Common myeloid progenitor, CD34-positive (primary cell): ENCODE data around the gene ITGA7.

Experiments
- CTCF ChIA-PET: fragments of 350-600 bp; sonication (Branson Sonifier 250); formaldehyde crosslinking; loops from one replicate; lab custom pipeline; 2021; ENCODE audit warnings: antibody characterized with exemption; lab: Charles Lee
- POLR2A ChIA-PET: fragments of 350-600 bp; sonication (Branson Sonifier 250); formaldehyde crosslinking; loops from one replicate; lab custom pipeline; 2021; ENCODE audit warnings: antibody characterized with exemption; lab: Charles Lee
- DNase-seq, 3 donors: peaks; one replicate each; pipeline versions ENCODE4 v3.0.0 to v3.0.0-alpha.2; 2013
- H3K27ac ChIP-seq, 2 experiments: 1 replicate in 1 of 2; 2 replicates in 1 of 2; pipeline ENCODE4 v1.7.0; 2013; ENCODE audit warnings: inconsistent platforms in 2 of 2, low read length in 2 of 2, mild to moderate bottlenecking in 2 of 2, low read depth in 1 of 2, moderate library complexity in 1 of 2; ENCODE audit not compliant: severe bottlenecking in 2 of 2, insufficient read depth in 1 of 2, poor library complexity in 1 of 2
- H3K27me3 ChIP-seq, 5 experiments: replicated peaks in 2 of 5; 1 replicate in 3 of 5; 2 replicates in 2 of 5; pipeline versions ENCODE4 v1.6.1 to v1.7.0; 2013; ENCODE audit warnings: low read length in 4 of 5, mild to moderate bottlenecking in 2 of 5, moderate library complexity in 2 of 5, inconsistent platforms in 1 of 5; ENCODE audit not compliant: insufficient read depth in 5 of 5, control insufficient read depth in 4 of 5
- H3K36me3 ChIP-seq, 4 experiments: 1 replicate in 2 of 4; 2 replicates in 2 of 4; pipeline versions ENCODE4 v1.6.1 to v1.7.0; 2013; ENCODE audit warnings: low read length in 3 of 4, control low read depth in 1 of 4, mild to moderate bottlenecking in 1 of 4; ENCODE audit not compliant: control insufficient read depth in 4 of 4, insufficient read depth in 4 of 4
- H3K4me1 ChIP-seq, 4 experiments: 1 replicate in 3 of 4; 2 replicates in 1 of 4; pipeline versions ENCODE4 v1.6.1 to v1.7.1; 2013; ENCODE audit warnings: low read length in 3 of 4, mild to moderate bottlenecking in 3 of 4, control low read depth in 1 of 4, inconsistent platforms in 1 of 4, moderate library complexity in 1 of 4; ENCODE audit not compliant: control insufficient read depth in 4 of 4, insufficient read depth in 4 of 4; ENCODE audit errors: control extremely low read depth in 1 of 4
- H3K4me3 ChIP-seq, 7 experiments: 1 replicate in 4 of 7; 2 replicates in 3 of 7; pipeline versions ENCODE4 v1.5.1 to v1.7.0; 2013; ENCODE audit warnings: mild to moderate bottlenecking in 7 of 7, low read length in 6 of 7, moderate library complexity in 6 of 7, inconsistent platforms in 2 of 7, low read depth in 2 of 7, control low read depth in 1 of 7; ENCODE audit not compliant: insufficient read depth in 4 of 7, control insufficient read depth in 1 of 7; ENCODE audit errors: extremely low read depth in 1 of 7
- H3K9me3 ChIP-seq, 5 experiments: 1 replicate in 4 of 5; 2 replicates in 1 of 5; pipeline versions ENCODE4 v1.6.1 to v1.7.1; 2013; ENCODE audit warnings: low read length in 4 of 5, mild to moderate bottlenecking in 2 of 5, inconsistent platforms in 1 of 5, low read depth in 1 of 5, moderate library complexity in 1 of 5; ENCODE audit not compliant: control insufficient read depth in 4 of 5, insufficient read depth in 2 of 5; ENCODE audit errors: control extremely low read depth in 1 of 5
- WGBS: methylation state at CpG from one replicate; pipeline ENCODE4 v1.1.5; 2013; ENCODE audit not compliant: insufficient coverage; 5-methylcytosine and 5-hydroxymethylcytosine counted together

The ITGA7 gene

DNA sequence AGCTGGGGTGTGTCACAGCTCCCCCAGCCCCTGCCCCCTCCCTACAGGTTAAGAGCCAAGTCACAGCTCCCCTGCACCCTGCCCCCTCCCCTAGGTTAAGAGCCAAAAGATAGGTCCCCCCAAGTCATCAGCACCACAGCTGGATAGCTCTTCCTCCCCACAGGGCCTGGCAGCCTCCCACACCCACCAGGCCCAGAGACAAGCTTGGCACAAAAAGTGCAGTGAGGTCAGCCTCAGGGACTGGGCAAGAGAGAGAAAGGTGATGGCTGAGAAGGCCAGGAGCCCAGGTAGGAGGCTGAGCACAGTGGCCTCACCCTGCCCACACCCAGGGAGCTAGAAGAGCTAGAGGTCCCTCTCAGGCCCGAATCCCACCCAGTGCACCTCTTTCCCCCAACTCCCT, 8.7 kb downstream of the ITGA7 start:
- POLR2A ChIA-PET, result no interaction called here
- H3K9me3 ChIP-seq, result no peaks in the 10 kb centered on the region
- no peaks in the 10 kb centered on the region for H3K27me3 ChIP-seq
- no CpG with 5 or more reads among the region's 1 CpG for WGBS
- CTCF ChIA-PET, result interaction anchor here (0.7 to 2.0 kb wide), 4 partner anchors 10 to 31 kb away, joined by 3 to 5 read pairs (median 4); a partner anchor contains a TSS
- no peak overlapping the region for H3K4me3 ChIP-seq
- no peak overlapping the region for H3K27ac ChIP-seq
- no peak for DNase-seq
- peaks cover 0 to 7% (median 1%) of the 10 kb centered on the region in 4 experiments for H3K4me1 ChIP-seq
- H3K36me3 ChIP-seq, result no peaks in the 10 kb centered on the region

DNA sequence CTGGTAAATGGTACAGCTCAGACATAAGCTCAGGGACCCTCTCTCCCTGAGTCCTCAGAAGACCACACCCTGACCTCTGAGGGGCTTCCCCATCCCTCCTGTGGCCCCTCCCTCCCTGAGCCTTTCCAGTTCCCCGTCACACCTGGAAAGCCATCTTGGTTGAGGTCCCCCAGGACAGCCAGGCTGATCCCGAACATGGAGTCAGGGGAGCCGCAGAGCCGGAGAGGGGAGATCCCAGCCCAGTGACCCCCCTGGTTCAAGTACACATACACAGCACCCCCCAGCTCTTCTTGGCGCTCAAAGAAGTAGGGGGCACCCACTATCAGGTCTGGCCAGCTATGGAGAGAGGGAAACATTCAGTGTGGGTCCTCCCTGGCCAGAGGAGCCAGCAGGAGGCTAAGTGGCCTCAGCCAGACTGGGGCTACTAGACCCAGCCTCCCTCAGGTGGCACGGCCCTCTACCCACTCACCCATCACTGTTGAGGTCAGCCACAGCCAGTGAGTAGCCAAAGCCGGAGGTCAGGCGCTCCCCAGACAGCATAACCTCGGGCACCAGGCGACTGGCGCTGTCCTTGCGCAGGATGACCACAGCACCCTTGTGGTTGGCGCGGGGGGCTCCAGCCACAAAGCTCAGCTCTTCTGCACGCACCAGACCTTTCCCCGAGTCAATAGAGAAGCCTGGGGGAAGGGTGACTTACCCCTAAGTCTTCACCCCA, 9.3 kb downstream of the ITGA7 start:
- H3K36me3 ChIP-seq, result no peaks in the 10 kb centered on the region
- ChIA-PET CTCF (interaction anchor here (0.7 to 2.0 kb wide), 3 partner anchors 13 to 31 kb away, joined by 3 to 5 read pairs (median 4); a partner anchor contains a TSS), POLR2A (no interaction called here)

DNA sequence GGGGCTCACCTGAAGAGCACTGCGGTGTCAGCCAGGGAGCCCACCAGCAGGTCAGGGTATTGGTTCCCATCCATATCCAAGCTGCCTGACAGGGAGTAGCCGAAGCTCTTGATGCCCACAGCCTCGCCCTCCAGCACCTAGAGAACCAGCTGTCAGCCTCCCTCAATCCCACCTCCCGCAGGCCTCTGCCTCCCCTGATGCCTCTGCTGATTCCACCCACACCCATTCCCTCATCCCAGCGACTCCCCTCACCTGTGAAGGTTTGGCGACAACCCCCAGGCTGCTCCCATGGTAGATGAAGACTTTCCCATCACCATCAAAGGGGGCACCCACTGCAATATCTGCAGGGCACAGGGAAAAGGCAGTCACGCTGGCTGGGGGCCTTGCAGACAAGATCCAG, 10.0 kb downstream of the ITGA7 start:
- CTCF ChIA-PET, result interaction anchor here (1.0 to 4.0 kb wide), 2 partner anchors 8 to 16 kb away, joined by 3 to 19 read pairs; a partner anchor contains a TSS
- no peaks in the 10 kb centered on the region for H3K36me3 ChIP-seq
- H3K9me3 ChIP-seq, result no peaks in the 10 kb centered on the region
- 93% methylated on average over 6 of the region's 7 CpGs for WGBS
- DNase-seq, result no peak
- peaks cover 0 to 7% (median 1%) of the 10 kb centered on the region in 4 experiments for H3K4me1 ChIP-seq
- H3K4me3 ChIP-seq, result no peak overlapping the region
- H3K27ac ChIP-seq, result no peak overlapping the region
- H3K27me3 ChIP-seq, result no peaks in the 10 kb centered on the region
- POLR2A ChIA-PET, result no interaction called here

More for the DNA sequence above, 9.3 kb downstream of the ITGA7 start:
- no peaks in the 10 kb centered on the region for H3K9me3 ChIP-seq
- WGBS, result 95% methylated on average over 13 of the region's 16 CpGs
- peaks cover 0 to 7% (median 1%) of the 10 kb centered on the region in 4 experiments for H3K4me1 ChIP-seq
- no peak for DNase-seq
- H3K4me3 ChIP-seq, result no peak overlapping the region
- no peaks in the 10 kb centered on the region for H3K27me3 ChIP-seq
- no peak overlapping the region for H3K27ac ChIP-seq

DNA sequence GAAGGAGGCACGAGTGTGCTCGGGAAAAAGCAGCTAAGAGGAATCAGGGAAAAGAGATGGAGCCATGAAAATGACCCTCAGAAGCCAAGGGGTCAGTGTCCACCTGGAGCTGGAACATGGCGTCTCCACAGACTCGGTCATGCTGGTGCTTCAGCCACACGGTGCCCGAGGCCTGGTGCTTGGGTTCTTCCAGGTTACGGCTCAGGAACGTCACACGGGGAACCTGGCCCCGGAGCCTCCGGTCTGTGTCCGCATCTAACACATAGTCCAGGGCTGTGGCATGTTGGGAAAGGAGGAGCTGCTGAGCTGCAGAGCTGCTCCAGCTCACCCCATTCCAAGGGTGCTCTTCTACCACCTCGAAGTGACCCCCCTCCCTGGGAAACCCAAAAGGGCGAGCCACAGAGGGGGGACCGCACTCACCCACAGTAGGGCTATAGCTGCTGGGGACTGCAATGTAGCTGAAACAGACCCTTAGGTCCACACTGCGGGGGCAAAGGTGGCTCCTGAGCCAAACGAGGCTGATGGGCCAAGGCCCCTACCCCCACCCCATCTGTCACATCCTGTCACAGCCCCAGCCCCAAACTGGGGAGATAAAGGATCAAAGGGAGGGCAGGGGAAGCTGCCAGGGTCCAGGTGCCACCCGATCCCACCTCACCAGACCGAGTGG, 10.8 kb downstream of the ITGA7 start:
- DNase-seq, result no peak
- ChIA-PET CTCF (interaction anchor here (0.8 to 4.0 kb wide), 5 partner anchors 8 to 50 kb away, joined by 3 to 19 read pairs (median 4); a partner anchor contains a TSS), POLR2A (interaction anchor here (0.6 kb wide), 1 partner anchor 111 kb away, joined by 3 read pairs; no protein-coding TSS in a partner anchor)
- peaks cover 0 to 7% (median 1%) of the 10 kb centered on the region in 4 experiments for H3K4me1 ChIP-seq
- WGBS, result 94% methylated on average over 15 of the region's 19 CpGs
- no peak overlapping the region for H3K4me3 ChIP-seq
- no peaks in the 10 kb centered on the region for H3K36me3 ChIP-seq
- no peaks in the 10 kb centered on the region for H3K27me3 ChIP-seq
- H3K9me3 ChIP-seq, result no peaks in the 10 kb centered on the region
- H3K27ac ChIP-seq, result no peak overlapping the region

DNA sequence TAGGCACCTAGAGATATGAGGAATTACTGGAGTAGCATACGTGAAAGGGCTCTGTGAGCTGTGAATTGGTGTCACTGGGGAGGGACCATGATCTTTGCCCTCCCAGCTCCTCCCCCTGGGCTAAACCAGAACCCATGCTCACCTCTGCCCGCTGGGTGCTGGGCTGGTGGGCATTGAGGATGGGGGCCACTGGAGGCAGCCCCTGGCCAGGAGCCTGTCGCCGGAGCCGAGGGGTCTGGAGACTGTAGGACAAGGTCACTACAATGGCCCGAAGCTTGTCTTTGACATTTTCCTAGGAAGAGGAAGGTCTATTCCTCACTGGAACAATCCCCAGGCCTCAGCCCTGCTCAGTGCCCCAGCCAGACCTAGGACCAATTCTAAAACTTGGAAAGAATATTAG, 11.6 kb downstream of the ITGA7 start:
- ChIA-PET CTCF (interaction anchor here (0.8 to 4.0 kb wide), 3 partner anchors 9 to 49 kb away, joined by 3 to 19 read pairs (median 4); no protein-coding TSS in a partner anchor), POLR2A (no interaction called here)
- DNase-seq, result no peak
- Histone ChIP-seq H3K27me3 (no peaks in the 10 kb centered on the region), H3K27ac (no peak overlapping the region), H3K4me3 (no peak overlapping the region), H3K4me1 (peaks cover 0 to 7% (median 1%) of the 10 kb centered on the region in 4 experiments), H3K9me3 (no peaks in the 10 kb centered on the region), H3K36me3 (no peaks in the 10 kb centered on the region)
- WGBS, result 100% methylated on average over 6 of the region's 6 CpGs

DNA sequence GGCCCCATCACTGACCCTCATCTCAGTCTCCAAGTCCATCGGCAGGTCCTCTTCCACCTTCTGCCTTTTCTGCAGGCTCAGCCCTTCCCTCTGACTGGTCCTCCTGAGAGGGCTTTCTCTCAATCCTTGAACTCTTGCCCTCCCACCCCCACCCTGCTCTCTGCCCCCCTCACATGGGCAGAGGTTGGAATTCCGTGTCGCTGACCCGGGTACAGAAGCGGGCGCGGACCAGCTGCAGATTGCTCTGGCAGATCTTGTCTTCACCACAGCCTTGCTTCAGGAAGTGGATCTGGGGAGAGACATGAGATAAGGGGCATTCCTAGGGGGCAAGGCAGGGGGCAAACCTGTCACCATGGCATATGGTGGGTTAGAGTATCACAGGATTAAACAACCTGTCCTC, 12.4 kb downstream of the ITGA7 start:
- no peak for DNase-seq
- WGBS, result 80% methylated on average over 4 of the region's 7 CpGs
- Histone ChIP-seq H3K27me3 (no peaks in the 10 kb centered on the region), H3K27ac (no peak overlapping the region), H3K36me3 (no peaks in the 10 kb centered on the region), H3K9me3 (no peaks in the 10 kb centered on the region), H3K4me3 (no peak overlapping the region), H3K4me1 (peaks cover 0 to under 1% (median 0%) of the 10 kb centered on the region in 4 experiments)
- POLR2A ChIA-PET, result no interaction called here
- CTCF ChIA-PET, result interaction anchor here (0.7 to 4.0 kb wide), 3 partner anchors 10 to 25 kb away, joined by 3 to 19 read pairs (median 6); no protein-coding TSS in a partner anchor
